Choroid plexus epithelial cell (primary cell): ENCODE results near the gene ADGRD1.
A peak's percentile ranks its signal among the peaks of the same experiment; 100 is the strongest.

Experiments used
- DNase-seq: peaks from one replicate; pipeline ENCODE4 v3.0.0-alpha.2; 2010; ENCODE audit warnings: low read depth
- H3K4me3 ChIP-seq: 2 replicates; pipeline ENCODE4 v1.5.1; 2011; ENCODE audit warnings: low read depth, mild to moderate bottlenecking, control low read depth, low read length, moderate library complexity
- TF ChIP-seq, protein P1 (sequence below): conservative IDR thresholded peaks from 2 replicates; pipeline ENCODE4 v1.5.1; 2011; ENCODE audit warnings: low read depth, mild to moderate bottlenecking, control low read depth, inconsistent platforms, low read length, moderate library complexity

The ADGRD1 gene

DNA sequence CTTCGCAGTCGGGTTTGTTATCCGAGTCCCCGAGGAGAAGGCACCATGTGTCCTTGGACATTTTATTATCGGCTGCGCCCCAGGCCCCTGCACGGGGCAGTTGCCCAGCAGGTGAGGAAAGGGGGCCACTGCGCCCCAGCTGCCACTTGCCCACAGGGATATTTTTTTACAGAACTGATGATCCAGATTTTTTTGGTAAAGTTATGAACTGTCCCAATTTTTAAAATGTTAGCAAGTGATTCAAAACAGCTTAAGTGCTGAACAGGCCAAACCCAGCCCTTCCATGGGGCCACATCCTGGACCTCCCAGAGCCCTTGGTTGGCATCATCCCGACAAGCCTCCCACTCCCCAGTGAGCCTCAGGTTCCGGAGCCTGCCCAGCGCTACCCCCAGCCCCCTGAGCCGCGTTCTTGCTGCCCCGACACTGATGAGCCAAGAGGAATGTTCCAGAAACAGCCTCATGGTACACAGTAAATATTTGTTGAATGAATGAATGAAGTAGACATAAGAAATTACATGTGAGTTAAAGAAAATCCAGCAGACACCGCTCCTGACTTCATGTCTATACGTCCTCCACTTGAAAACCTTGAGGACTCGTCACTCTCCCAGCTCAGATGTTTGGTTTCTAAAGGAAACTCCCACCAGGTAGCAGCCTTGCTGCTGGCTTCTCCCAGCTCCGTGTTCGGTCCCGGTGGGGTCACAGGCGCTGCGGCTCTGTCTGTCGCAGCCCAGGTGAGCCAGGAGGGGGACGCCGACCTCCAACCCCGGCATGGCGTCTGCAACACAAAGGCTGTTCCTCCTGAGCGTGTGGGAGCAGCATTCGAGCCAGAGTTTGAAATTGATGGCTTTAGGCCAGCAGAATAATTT is 88.5 kb downstream of the ADGRD1 start:
- TF ChIP-seq, protein P1, sequence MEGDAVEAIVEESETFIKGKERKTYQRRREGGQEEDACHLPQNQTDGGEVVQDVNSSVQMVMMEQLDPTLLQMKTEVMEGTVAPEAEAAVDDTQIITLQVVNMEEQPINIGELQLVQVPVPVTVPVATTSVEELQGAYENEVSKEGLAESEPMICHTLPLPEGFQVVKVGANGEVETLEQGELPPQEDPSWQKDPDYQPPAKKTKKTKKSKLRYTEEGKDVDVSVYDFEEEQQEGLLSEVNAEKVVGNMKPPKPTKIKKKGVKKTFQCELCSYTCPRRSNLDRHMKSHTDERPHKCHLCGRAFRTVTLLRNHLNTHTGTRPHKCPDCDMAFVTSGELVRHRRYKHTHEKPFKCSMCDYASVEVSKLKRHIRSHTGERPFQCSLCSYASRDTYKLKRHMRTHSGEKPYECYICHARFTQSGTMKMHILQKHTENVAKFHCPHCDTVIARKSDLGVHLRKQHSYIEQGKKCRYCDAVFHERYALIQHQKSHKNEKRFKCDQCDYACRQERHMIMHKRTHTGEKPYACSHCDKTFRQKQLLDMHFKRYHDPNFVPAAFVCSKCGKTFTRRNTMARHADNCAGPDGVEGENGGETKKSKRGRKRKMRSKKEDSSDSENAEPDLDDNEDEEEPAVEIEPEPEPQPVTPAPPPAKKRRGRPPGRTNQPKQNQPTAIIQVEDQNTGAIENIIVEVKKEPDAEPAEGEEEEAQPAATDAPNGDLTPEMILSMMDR: no peak
- no peak overlapping the region for H3K4me3 ChIP-seq
- no peak for DNase-seq

DNA sequence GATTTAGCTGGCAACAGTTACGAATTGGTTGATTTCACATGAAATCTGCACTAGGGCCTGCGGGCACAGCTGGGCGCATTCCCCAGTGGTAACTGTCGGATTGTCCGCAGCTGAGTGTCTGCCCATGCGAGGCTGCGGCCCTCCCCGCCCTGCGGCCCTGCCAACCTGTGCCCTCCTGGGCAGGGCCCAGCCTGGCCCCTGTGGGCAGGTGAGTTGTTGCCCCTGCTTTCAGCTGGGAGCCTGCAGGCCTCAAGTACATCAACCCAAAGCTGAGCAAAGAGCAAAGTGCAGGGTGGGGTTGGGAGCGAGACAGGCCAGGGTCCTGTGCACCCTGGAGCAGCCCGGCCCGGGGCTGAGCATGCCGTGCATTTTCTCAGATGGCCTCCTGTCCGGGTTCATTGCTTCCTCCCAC is 89.1 kb downstream of the ADGRD1 start:
- no peak overlapping the region for H3K4me3 ChIP-seq
- DNase-seq: no peak
- TF ChIP-seq, protein P1: no peak

DNA sequence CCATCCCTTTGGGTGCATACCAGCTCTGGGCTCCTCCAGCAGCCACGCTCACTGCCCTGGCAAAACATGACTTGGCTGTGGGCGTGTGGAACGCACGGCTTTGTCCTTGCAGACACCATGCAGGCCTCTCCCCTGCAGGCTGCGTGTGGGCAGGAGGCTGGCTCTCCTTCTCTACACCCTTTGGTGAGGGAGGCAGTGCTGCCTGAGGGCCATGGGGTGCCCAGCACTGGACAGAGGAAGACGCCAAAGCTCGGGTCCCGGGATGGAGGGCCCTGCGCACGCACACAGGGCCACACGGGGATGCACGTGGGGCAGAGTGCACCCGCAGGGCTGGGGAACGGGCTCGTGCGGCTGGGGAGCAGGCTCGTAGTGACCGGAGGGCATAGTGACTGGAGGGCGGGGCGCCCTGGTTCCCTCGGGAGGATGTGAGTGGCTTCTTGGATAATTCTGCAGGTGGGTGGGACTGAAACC is 89.7 kb downstream of the ADGRD1 start:
- TF ChIP-seq, protein P1: no peak
- DNase-seq: no peak
- H3K4me3 ChIP-seq: no peak overlapping the region

DNA sequence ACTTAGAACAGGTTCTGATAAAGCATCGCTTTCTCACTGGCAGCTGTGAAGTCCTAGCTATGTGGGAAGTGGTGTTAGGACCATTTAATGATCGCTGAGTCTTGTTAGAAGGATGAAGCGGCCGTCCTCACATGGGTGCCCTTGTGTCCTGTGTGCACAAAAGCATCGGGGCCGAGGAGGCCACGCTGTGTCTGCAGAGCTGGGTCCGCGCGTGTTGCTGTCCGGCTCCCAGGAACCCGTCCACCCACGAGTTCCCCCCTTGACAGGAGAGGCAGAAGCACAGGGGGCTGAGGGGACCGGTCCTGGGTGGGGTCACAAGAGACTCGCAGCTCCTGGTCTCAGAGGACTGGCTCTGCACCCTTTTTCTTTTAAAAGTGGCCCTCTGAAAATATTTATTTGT is 90.4 kb downstream of the ADGRD1 start:
- no peak for DNase-seq
- TF ChIP-seq, protein P1: no peak
- no peak overlapping the region for H3K4me3 ChIP-seq

DNA sequence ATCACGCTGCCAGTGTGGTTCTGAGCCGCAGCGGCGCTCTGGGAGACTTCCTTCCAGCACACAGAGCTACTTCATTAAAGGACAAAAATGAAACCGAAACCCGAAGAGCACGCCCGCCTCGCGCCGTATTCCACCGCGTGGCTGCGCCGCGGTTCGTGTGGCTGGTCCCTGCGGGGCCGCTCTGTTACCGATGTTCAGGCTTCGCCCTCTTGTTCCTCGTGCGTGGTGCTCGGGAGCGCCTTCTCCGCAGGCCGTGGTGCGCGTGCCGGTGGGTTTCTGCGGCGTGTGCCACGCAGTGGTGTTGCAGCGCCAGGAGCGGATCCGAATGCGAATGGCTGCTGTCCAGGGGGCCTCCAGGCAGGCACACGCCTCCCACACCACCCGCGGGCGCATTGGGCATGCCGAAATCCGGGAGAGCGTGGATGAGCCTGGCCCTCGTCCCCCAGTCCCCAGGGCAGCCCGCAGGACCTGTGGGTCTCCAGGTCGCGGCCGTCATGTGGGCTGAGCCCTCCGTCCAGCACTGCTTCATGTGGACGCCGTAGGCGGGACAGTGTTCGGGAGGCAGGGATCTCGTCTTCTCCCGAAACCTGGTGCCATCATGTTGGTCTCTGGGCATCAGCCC is 91.2 kb downstream of the ADGRD1 start:
- H3K4me3 ChIP-seq: peak overlapping the region; percentile 24
- TF ChIP-seq, protein P1: no peak
- no peak for DNase-seq

DNA sequence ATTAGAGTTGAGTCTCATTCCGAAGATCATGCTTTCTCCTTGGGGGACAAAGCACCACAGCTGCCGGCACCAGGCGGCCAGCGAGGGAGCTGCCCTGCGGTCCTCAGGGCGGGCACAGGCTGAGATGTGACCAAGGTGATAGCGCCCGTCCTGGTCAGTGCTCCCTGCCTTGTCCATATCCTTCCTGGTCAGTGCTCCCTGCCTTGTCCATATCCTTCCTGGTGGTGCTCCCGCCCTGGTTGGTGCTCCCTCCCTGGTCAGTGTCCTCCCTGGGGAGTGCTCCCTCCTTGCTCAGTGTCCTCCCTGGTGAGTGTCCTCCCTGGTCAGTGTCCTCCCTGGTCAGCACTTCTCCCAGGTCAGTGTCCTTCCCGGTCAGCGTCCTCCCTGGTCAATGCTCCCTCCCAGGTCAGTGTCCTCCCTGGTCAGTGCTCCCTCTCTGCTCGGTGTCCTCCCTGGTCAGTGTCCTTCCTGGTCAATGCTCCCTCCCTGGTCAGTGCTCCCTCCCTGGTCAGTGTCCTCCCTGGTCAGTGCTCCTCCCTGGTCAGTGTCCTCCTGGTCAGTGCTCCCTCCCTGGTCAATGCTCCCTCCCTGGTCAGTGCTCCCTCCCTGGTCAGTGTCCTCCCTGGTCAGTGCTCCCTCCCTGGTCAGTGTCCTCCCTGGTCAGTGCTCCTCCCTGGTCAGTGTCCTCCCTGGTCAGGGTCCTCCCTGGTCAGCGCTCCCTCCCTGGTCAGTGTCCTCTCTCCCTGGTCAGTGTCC is 92.2 kb downstream of the ADGRD1 start:
- TF ChIP-seq, protein P1: no peak
- H3K4me3 ChIP-seq: no peak overlapping the region
- DNase-seq: no peak
